Measurements from ENCODE around the gene CEMIP. TPM values are rescaled to one million over a fixed set of nuclear protein-coding genes. Genes with fewer than 3 reads are reported as not detected.

The CEMIP gene
- total and polyA plus RNA-seq, 2 experiments from 2014 or later: 0.27 to 2.1 TPM

DNA sequence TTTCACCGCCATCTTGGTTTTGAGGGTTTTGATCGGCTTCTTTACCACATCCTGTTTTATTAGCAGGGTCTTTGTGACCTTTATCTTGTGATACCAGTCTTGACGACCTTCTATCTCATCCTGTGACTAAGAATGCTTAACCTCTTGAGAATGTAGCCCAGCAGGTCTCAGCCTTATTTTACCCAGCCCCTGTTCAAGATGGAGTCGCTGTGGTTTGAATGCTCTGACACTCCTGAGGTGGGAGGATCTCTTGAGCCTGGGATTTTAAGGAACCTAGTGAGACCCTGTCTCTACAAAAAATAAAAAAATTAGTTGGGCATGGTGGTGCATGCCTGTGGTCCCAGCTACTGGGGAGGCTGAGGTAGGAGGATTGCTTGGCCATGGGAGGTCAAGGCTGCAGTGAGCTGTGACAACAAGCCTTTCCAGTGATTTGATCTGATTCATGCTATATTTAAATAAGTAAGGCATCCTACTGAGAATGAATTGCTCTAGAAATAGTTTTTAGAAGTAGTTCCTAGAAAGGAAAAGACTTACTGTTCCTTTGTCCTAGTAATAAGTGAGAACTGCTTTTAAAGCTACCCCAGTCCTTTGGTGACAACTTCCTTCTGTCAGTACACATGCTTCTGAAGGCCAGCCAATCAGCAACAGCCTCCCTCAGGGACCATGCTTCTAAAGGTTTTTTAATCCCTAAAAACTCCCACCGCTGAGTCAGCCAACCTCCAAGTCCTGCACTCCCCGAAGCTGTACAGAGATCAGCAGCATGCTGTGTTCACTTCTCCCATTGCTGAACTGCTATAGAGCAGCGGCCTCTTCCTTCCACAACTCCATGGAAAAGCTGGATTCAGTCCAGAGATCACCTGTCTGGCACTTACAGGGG is 9.1 kb upstream of the CEMIP start:
- no peak overlapping the region for H3K27ac Mint-ChIP-seq
- Histone ChIP-seq H3K9me2 (ENCODE audit: insufficient read depth) (peaks cover 9% of the 10 kb centered on the region), H3K4me3 (no peak overlapping the region), H3K79me2 (replicated peaks; ENCODE audit: insufficient read depth) (no peaks in the 10 kb centered on the region), H4K20me1 (replicated peaks; ENCODE audit: insufficient read depth) (no peaks in the 10 kb centered on the region), H2AFZ (no peak overlapping the region), H3K4me1 (ENCODE audit: insufficient read depth) (0 out of 2 replicates have a peak, but pooled peaks cover 8% of the 10 kb centered on the region), H3K4me2 (no peak overlapping the region), H3K27ac (ENCODE audit: low read depth) (no peak overlapping the region), H3K36me3 (ENCODE audit: insufficient read depth) (no peaks in the 10 kb centered on the region), H3F3A (replicated peaks; ENCODE audit: low read depth) (no peaks in the 10 kb centered on the region), H3K27me3 (ENCODE audit: insufficient read depth) (no peaks in the 10 kb centered on the region)
- H3K27me3 Mint-ChIP-seq (ENCODE audit: insufficient read depth, low read depth, poor library complexity): peaks cover 4% of the 10 kb centered on the region
- H3K4me3 Mint-ChIP-seq: no peak overlapping the region
- peaks cover 12% of the 10 kb centered on the region for H3K4me1 Mint-ChIP-seq
- no peak for DNase-seq (ENCODE audit: low spot score)
- ATAC-seq: no peak
- no peaks in the 10 kb centered on the region for H3K9me3 Mint-ChIP-seq
- H3K36me3 Mint-ChIP-seq (ENCODE audit: low read depth): no peaks in the 10 kb centered on the region
- TF ChIP-seq, protein P1, sequence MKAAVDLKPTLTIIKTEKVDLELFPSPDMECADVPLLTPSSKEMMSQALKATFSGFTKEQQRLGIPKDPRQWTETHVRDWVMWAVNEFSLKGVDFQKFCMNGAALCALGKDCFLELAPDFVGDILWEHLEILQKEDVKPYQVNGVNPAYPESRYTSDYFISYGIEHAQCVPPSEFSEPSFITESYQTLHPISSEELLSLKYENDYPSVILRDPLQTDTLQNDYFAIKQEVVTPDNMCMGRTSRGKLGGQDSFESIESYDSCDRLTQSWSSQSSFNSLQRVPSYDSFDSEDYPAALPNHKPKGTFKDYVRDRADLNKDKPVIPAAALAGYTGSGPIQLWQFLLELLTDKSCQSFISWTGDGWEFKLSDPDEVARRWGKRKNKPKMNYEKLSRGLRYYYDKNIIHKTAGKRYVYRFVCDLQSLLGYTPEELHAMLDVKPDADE (IDR thresholded peaks at IDR 0.05): no peak
- TF ChIP-seq, protein P2, sequence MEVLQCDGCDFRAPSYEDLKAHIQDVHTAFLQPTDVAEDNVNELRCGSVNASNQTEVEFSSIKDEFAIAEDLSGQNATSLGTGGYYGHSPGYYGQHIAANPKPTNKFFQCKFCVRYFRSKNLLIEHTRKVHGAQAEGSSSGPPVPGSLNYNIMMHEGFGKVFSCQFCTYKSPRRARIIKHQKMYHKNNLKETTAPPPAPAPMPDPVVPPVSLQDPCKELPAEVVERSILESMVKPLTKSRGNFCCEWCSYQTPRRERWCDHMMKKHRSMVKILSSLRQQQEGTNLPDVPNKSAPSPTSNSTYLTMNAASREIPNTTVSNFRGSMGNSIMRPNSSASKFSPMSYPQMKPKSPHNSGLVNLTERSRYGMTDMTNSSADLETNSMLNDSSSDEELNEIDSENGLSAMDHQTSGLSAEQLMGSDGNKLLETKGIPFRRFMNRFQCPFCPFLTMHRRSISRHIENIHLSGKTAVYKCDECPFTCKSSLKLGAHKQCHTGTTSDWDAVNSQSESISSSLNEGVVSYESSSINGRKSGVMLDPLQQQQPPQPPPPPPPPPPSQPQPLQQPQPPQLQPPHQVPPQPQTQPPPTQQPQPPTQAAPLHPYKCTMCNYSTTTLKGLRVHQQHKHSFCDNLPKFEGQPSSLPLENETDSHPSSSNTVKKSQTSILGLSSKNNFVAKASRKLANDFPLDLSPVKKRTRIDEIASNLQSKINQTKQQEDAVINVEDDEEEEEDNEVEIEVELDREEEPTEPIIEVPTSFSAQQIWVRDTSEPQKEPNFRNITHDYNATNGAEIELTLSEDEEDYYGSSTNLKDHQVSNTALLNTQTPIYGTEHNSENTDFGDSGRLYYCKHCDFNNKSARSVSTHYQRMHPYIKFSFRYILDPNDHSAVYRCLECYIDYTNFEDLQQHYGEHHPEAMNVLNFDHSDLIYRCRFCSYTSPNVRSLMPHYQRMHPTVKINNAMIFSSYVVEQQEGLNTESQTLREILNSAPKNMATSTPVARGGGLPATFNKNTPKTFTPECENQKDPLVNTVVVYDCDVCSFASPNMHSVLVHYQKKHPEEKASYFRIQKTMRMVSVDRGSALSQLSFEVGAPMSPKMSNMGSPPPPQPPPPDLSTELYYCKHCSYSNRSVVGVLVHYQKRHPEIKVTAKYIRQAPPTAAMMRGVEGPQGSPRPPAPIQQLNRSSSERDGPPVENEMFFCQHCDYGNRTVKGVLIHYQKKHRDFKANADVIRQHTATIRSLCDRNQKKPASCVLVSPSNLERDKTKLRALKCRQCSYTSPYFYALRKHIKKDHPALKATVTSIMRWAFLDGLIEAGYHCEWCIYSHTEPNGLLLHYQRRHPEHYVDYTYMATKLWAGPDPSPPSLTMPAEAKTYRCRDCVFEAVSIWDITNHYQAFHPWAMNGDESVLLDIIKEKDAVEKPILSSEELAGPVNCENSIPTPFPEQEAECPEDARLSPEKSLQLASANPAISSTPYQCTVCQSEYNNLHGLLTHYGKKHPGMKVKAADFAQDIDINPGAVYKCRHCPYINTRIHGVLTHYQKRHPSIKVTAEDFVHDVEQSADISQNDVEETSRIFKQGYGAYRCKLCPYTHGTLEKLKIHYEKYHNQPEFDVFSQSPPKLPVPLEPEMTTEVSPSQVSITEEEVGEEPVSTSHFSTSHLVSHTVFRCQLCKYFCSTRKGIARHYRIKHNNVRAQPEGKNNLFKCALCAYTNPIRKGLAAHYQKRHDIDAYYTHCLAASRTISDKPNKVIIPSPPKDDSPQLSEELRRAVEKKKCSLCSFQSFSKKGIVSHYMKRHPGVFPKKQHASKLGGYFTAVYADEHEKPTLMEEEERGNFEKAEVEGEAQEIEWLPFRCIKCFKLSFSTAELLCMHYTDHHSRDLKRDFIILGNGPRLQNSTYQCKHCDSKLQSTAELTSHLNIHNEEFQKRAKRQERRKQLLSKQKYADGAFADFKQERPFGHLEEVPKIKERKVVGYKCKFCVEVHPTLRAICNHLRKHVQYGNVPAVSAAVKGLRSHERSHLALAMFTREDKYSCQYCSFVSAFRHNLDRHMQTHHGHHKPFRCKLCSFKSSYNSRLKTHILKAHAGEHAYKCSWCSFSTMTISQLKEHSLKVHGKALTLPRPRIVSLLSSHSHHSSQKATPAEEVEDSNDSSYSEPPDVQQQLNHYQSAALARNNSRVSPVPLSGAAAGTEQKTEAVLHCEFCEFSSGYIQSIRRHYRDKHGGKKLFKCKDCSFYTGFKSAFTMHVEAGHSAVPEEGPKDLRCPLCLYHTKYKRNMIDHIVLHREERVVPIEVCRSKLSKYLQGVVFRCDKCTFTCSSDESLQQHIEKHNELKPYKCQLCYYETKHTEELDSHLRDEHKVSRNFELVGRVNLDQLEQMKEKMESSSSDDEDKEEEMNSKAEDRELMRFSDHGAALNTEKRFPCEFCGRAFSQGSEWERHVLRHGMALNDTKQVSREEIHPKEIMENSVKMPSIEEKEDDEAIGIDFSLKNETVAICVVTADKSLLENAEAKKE (CRISPR knock-in tag; IDR thresholded peaks at IDR 0.05): no peak
- TF ChIP-seq EZH2phosphoT487 (IDR thresholded peaks at IDR 0.05; ENCODE audit: unreplicated experiment): no peak
